ENCODE results near the gene NABP2.

- no peak for TF ChIP-seq POLR2AphosphoS5 (IDR thresholded peaks at IDR 0.05)
- TF ChIP-seq POLR2A (IDR thresholded peaks at IDR 0.05): no peak
These were observed 26.1 kb upstream of the NABP2 start for GRCh38 chr12:56197921-56198635.
